Nucleus accumbens (tissue), 56 donors: ENCODE data around the gene AKAP6.

Source experiments
- DNase-seq, 56 donors: peaks; one replicate each; lab custom pipeline; 2025; lab: John Stamatoyannopoulos, UW

AKAP6 gene

DNA sequence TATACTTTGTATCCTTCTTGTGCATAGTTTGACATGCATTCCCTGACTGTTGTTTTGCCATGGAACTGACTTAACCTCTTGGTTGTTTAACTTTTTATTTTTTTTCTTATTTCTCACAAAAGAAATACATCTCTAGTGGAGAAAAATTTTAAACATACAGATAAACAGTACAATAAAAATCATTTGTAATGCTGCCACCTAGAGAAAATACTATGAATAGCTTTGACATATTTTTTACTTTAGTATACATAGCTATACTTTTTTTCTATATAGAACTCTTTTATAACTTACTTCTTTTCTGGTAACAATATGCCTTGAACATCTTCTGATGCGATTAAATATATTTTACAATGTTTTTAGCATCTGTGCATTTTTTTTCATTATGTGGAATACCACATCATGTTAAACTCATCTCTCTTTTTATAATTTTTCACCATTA, 184.5 kb downstream of the AKAP6 start:
- no peak for DNase-seq

- no peak for DNase-seq
Measured at GRCh38 chr14:32514236-32514635, 185.1 kb downstream of the AKAP6 start.

DNA sequence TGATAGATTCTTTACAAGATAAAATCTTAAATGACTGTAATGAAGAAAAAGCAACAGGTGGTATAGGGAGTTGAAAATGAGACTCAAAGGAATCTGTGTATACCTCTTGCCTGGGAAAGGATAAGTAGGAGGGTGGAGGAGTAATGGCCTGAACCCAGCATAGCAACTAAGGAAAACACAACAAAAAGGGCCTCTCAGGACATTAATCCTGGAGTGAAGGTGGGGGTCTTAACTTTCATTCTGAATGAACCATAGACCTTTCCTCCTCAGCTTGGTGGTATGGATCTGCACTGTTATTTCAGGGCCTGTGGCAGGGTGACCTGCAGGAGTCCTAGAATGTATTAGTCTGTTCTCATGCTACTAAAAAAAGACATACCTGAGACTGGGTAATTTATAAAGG, 185.6 kb downstream of the AKAP6 start:
- DNase-seq, result no peak

GRCh38 chr14:32524609-32525375, 195.7 kb downstream of the AKAP6 start:
- DNase-seq, result peak in 1 of 56 donors; percentile 8

DNA sequence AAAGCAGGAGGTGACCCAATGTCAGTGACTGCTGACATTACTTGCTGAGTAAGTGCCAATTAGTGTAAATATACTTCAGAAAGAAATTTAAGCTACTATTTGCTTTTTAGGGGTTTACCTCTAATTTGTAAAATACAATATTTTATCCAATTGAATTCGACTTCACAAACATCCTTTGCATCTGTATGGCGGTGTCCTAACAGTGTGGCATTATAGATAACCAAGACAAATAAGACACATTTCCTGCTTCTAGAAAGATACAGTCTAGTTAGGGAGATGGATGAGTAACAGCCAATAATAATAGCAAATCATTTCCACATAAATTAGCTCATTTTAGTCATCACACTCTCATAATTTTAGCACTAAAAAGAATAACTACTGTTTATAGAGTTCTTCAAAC, 196.5 kb downstream of the AKAP6 start:
- no peak for DNase-seq

GRCh38 chr14:32530800-32531199, 201.7 kb downstream of the AKAP6 start:
- no peak for DNase-seq

DNA sequence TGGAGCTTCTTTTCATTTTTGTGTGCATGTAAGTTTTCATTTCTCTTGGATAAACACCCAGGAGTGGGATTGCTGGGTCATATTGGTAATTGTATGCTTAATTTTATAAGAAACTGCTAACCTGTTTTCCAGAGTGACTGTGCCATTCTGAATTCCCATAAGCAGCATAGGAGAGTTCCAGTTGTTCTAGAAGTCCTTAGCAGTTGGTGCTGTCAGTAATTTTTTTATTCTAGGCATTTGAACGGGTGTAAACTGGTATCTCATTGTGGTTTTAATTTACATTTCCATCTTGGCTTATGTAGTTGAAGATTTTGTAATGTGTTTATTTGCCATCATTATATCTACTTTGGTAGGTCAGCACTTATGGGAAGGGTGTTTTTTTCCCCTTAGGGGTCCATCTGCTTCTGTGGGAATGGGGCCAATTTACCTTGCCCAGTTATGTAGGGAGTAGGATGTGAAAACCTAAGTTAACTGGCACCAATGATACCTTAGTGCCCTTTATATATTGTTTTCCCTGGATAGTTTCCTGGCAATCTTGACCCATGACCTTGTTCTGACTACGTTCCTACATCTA, 202.9 kb downstream of the AKAP6 start:
- no peak for DNase-seq

- no peak for DNase-seq
Measured at GRCh38 chr14:32534145-32534544, 205.0 kb downstream of the AKAP6 start.

GRCh38 chr14:32536175-32536574, 207.1 kb downstream of the AKAP6 start:
- no peak for DNase-seq

GRCh38 chr14:32537166-32537565, 208.1 kb downstream of the AKAP6 start:
- no peak for DNase-seq

DNA sequence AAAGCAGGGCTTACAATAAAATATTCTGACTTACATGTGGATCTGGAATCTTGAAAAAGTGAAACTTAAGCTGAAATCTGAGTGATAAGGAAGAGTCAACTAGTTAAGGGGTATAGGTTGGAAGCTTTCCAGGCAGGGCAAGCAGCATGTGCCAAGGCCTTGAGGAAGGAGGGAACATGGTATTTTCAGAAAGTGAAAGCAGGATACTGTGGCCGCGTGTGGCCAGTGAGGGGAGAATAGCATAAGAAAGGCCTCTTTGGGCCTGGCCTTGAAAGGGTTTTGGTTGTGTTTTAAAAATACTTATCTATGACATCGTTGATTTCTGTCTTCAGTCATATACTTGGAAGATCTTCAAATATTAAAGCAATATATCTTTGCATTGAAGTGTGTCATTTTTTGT, 213.4 kb downstream of the AKAP6 start:
- DNase-seq, result no peak

- DNase-seq, result no peak
Measured at GRCh38 chr14:32545095-32545494, 216.0 kb downstream of the AKAP6 start.

DNA sequence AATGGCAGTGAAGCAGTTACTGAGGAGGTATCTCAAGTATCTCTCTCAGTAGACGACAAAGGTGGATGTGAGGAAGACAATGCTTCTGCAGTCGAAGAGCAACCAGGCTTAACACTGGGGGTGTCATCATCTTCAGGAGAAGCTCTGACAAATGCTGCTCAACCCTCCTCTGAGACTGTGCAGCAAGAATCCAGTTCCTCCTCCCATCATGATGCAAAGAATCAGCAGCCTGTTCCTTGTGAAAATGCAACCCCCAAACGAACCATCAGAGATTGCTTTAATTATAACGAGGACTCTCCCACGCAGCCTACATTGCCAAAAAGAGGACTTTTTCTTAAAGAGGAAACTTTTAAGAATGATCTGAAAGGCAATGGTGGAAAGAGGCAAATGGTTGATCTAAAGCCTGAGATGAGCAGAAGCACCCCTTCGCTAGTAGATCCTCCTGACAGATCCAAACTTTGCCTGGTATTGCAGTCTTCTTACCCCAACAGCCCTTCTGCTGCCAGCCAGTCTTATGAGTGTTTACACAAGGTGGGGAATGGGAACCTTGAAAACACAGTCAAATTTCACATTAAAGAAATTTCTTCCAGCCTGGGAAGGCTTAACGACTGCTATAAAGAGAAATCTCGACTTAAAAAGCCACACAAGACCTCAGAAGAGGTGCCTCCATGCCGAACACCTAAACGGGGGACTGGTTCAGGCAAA, 216.6 kb downstream of the AKAP6 start:
- peak in 6 of 56 donors; percentile 3 to 53 (median 28) for DNase-seq

- DNase-seq, result no peak
Measured at GRCh38 chr14:32546246-32546645, 217.1 kb downstream of the AKAP6 start.

DNA sequence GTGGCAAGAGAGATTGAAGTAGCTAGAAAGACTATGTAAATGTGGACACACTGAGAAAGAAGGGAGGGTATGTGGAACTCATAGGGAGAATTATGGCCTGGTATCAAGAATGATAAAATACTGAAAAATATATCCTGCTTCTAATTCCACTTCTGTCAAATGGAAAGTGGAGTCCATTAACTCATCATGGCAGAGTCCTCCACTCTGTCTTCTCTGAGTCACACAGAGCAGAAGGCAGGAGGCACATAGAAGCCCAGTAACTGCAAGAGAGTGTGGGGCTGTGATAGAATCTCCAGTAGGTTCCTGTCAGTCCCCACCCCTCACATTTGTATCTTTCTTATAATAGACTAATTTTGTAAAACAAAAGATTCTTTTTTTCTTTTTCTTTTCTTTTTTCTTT, 223.7 kb downstream of the AKAP6 start:
- no peak for DNase-seq

DNA sequence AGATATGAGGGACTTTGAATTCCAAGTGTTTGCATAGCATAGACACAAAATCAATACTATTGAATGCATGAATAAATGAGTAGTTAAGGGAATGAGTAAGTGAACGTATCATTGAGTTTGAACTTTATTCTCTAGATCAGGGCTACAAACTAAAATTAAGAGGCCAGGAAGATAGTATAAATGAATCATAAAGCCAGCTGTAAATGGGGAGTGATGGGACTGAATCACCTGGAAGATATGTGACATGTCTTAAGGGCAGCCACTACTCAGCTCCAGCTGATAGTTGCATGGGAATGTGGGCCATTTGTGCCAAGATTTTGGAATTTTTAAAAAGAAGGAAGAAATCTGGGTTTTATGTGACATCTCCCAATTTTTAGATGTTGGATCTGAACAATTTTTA, 229.9 kb downstream of the AKAP6 start:
- DNase-seq, result no peak

DNA sequence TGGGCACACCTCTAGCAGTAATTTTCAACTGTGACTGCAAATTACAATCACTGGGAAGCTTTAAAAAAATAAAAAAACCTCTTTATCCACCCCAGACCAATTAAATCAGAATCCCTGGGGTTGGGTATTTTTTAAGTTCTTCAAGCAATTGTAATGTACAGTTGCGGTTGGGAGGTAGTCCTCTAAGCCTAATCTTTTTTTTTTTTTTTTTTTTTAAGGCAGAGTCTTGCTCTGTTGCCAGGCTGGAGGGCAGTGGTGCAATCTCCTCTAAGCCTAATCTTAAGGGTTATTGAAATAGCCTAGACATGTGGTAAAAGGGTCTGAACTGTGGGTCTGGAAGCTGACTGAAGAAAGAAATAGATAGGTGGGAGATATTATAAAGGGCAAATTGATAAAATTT, 230.5 kb downstream of the AKAP6 start:
- no peak for DNase-seq

DNA sequence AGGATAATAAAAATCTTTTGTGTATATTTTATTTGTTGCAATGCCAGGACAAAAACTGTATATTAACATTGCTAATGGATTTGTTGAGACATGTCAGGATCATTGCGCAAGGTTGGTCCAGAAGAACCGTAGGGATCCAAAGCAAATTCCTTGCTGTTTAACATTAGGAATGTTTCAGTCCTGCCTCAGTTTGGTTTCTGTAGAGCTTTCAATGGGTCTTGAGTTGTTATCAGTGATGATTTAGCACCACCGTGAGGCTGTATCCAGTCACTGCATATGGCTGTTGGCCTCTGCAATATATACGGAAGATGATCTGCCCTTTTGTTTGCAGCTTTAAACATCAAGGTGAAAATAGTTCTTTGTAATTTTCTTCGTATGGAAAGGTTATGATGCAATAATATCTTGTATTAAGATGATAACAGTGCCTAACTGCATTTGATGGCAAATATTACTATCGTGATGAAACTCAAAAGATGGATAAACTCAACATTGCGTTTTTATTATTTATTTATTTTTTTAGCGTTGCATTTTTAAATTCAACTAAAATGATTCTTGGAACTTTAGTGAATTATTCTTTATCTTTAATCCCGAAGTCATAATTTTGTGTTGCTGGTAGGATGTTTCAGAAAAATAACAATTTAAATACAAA, 231.2 kb downstream of the AKAP6 start:
- peak in 41 of 56 donors; percentile 3 to 74 (median 42) for DNase-seq

- DNase-seq, result no peak
Measured at GRCh38 chr14:32561520-32561919, 232.4 kb downstream of the AKAP6 start.

- DNase-seq, result peak in 1 of 56 donors; percentile 17
Measured at GRCh38 chr14:32564596-32564995, 235.5 kb downstream of the AKAP6 start.

DNA sequence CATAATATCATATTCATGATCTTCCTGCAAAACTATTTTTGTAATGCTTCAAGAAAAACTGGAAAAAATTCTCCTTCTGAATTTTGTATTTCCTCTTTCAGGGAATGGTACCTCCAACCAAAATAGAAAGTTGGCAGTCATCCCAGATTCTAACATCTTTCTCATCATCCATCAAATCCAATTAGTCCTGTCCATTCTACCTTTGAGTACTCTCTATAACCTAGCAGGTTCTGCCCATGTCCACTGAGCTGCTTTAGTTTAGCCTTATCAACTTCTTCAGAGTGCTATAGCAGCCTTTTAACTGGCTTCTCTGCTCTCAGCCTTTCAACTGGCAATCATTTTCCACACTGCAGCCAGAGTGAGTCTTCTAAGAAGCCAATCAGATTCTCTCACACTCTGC, 236.2 kb downstream of the AKAP6 start:
- DNase-seq, result no peak
